GM21515 (cell line): ENCODE data around the gene MIPOL1.
"Not testable (repeated sequence)": the region's sequence is repeated elsewhere in the genome, so short reads cannot be mapped to it uniquely, and the experiment has no call there.

Experiments
- ATAC-seq: cut with Tn5 transposase; IDR thresholded peaks from one replicate; pipeline ENCODE4 v1.9.1; 2021; ENCODE audit not compliant: unreplicated experiment

The MIPOL1 gene

DNA sequence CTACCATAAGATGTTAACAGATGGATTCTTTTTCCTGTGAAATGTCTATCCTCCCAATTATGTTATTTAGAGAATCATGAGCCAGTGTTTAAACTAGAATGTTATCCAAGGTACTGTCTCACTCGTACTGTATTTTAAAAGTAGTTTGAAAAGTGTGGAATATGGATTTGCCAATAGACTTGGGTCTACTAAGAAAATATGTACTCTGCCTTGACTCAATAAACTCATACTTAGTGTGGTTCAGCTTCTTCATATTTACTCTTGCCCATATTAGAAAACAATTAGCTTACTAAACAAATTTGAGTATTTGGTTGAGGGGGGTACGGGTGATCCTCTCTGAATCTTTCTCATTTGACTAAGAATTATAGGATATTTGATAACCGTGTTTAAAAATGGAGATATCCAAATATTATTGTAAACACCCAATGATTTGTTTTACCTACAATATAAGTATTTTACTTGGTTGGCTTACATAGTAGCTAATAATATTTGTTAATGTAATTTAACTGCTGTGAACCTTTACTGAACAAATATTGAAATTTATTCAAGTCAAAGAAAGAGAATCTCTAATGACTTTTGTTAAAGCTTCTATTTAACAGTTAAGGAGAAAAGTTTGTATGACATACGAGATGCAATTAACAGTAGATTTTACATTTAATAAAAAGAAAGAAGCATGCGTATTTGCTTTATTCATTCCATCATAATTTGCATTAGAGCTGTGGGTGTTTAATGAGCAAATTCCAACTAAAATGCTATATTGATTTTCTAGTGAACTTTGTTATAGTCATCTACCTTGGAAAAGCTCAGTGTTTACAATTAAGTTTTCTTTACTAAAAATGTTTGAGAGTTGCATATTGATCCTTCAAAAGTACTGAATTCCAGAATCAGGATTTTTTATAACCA, 81.2 kb downstream of the MIPOL1 start:
- no peak for ATAC-seq

DNA sequence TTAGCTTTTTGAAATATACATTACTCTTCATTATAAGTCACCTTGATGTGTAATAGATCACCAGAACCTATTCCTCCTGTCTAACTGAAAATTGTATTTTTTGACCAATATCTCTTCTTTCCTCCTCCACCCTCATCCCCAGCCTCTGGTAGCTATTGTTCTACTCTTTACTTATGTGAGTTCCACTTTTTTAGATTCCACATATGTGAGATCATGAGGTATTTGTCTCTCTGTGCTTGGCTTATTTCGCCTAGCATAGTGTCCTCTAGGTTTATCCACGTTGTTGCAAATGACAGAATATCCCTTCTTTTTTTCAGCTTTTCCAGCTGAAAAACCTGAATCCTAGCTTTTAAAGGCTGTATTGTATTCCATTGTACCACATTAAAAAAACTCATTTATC, 82.1 kb downstream of the MIPOL1 start:
- no peak for ATAC-seq

DNA sequence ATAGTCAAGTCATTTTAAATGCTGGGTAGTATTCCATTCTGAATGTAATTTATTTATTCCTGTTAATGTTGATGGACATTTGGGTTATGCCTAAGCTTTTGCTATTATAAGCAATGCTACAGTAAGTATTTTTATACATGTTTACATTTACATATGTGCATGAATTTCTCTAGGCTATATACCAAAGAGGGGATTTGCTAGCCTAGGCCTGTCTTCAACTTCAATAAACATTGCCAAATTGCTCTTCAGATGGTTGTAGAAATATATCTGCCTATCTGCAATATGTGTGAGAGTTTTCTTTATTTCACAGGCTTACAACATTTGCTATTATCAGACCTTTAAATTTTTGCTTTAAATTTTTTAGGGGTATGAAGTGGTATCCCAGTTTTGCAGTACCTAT, 87.0 kb downstream of the MIPOL1 start:
- ATAC-seq = no peak

DNA sequence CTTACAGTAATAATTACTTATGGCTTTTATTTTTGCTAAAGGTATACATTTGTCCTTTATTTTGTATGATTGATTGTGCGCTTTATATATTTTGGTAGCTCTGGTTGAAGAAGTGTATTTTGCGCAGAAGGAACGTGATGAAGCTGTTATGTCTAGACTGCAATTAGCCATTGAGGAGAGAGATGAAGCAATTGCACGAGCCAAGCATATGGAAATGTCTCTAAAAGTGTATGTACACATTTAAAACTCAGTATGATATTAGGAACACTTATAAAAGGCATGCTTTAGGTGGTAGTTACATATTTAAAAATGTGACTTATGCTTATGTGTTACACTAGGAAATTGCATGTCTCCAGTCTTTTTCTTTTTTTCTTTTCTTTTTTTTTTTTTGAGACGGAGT, 87.5 kb downstream of the MIPOL1 start:
- no peak for ATAC-seq

DNA sequence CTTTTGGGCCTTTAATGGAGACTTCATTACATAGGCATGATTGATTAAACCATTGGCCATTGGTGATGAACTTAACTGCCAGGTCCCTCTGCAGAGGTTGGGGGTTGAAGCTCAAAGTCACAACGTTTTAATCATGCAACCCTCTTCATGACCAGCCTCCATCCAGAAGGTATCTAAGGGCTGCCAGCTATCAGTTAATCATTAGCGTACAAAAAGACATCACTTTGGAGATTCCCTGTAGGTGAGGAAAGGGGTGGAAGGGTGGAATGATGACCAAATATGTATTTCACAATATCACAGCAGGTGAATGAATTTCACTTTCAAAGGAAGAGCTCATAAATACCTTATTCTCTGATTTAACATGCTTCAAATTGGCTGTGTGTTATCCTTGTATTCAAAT, 92.0 kb downstream of the MIPOL1 start:
- no peak for ATAC-seq

DNA sequence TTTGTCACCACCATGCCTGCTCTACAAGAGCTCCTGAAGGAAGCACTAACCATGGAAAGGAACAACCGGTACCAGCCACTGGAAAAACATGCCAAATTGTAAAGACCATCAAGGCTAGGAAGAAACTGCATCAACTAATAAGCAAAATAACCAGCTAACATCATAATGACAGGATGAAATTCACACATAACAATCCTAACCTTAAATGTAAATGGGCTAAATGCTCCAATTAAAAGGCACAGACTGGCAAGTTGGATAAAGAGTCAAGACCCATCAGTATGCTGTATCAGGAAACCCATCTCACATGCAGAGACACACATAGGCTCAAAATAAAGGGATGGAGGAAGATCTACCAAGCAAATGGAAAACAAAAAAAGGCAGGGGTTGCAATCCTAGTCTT, 97.5 kb downstream of the MIPOL1 start:
- ATAC-seq = not testable (repeated sequence)

DNA sequence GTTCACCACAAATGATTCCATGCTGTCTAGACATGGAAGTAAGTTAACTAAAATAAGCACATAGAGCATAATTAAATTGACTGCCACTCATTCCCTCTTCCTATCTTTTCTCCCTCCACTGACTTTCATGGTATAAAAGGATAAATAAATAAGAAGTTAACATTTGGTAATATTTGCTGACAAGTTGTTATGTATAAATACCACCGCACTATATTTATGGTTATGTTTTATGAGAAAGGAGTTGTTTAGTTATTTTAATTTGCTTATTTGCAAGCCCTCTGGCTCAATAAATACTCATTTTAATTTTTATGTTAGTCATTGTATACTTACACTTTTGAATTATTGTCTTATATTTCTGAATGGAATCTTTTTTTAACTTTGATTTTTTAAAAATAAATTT, 113.5 kb downstream of the MIPOL1 start:
- no peak for ATAC-seq

DNA sequence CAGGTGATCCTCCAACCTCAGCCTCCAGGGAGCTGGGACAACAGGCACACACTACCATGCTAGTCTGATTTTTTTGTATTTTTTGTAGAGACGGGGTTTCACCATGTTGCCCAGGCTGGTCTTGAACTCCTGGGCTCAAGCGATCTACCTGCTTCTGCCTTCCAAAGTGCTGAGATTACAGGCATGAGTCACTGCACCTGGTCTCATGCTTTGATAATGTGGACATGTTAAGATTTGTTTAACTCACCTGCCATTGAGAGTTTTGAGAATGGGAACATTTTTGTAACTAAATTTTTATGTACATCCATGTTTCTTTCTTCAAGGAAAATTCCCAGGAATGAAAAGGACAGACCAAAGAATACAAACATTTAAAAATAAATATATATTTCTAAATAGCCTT, 121.2 kb downstream of the MIPOL1 start:
- no peak for ATAC-seq

DNA sequence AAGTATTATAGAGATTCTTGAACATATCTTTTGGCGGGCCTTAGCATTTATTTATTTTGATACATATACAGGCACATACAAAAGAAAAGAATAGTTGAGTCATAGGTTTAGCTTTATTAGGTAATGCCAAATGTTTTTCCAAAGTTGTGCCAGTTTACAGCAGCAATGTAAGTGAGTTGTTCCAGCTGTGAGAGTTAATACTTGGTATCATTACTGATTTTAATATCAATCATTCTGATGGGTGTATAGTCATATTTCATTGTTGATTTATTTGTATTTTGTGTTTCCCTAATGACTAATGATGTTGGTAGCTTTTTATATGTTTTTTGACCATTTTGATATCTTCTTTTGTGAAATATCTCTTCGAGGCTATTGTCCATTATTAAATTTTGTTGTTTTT, 122.4 kb downstream of the MIPOL1 start:
- no peak for ATAC-seq

DNA sequence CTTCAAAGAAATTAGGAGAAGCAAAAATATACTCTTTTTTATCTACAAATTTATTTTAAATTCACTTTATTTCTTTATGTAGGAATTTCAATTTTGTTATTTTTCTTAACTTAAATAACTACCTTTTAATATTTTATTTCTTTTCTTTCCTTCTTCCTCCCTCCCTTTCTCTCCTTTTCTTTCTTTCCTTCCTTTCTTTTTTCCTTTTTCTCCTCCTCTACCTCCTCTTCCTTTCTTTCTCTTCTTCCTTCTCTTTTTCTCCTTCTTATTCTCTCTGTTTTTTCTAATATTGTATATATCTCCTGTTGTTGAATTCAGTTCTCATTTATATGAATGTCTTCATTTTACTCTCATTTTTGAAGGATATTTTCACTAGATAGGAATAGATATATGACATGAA, 127.6 kb downstream of the MIPOL1 start:
- no peak for ATAC-seq

DNA sequence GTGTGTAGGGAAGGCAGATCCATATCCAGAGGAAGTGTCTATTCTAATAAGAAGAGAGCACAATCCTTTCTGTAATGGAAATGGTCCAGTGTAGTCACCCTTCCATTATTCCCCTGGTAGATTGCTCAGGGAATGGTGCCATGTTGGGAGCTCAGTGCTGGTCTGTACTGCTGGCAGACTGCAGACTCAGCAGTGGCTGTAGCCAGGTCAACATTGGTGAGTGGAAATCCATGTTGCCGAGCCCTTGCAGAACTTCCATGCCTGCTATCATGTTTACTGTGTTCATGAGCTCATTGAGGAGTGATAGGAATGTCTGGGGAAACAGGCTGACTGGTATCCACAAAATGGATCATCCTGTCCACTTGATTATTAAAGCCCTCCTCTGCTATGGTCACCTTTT, 128.7 kb downstream of the MIPOL1 start:
- no peak for ATAC-seq

DNA sequence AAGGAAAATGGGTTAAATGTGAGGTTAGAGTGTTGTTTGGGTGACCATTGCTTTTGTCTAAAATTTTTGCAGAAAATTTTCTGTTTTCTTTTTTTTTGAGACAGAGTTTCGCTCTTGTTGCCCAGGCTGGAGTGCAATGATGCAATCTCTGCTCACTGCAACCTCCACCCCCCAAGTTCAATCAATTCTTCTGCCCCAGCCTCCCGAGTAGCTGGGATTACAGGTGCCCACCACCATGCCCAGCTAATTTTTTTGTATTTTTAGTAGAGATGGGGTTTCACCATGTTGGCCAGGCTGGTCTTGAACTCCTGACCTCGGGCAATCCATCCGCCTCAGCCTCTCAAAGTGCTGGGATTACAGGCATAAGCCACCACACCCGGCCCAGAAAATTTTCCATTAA, 130.2 kb downstream of the MIPOL1 start:
- not testable (repeated sequence) for ATAC-seq

DNA sequence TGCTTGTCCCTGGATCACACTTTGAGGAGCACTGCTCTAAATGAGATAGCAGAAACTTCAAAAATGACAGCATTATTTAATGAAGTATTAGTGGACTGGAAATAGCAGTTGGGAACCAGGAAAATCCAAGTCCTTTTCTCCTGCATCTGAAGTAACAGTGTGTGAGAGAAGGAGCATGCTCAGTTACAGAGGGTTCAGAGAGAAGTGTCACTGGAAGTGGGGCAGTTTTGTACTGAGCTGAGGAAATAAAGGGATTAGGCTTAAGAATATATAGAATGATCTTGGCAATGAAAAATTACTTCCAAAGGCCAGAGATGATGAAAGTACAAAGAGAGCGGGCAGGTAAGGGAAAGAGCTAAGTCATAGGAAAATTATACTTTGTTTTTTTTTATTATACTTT, 130.9 kb downstream of the MIPOL1 start:
- no peak for ATAC-seq

DNA sequence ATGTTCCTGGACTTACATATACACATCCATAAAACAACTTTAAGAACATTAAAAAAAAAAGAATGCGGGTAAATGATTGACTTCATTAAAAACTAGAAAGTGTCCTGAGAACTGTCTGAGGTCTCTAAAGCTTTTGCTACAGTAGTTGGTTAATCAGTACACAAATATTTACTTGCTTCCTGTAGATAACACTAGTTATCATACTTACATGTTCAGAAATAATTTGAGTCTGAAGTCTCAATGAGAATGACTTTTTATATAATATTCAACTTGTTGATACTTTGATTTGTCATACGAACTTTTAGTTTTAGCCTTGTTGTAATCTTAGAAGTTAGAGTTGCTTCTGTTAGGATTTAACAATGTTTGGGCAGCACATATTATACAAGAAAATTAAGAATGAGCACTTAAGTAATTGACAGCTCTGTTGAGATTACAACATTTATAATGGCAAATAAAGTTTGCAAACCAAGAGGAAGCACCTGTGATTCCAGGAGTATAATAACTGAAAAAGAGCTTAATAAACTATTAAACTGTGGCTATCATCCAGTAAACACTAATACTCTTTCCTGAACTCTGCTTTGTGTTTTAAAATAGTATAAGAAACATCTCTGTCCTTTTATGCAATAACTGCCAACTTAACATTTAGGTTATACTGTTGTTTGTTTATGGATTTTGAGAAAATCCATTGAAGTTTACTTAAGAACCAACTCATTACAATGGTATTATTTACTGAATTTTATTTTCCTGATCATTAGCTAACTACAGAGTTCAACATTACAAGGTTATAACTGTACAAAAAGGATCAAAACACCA, 131.7 kb downstream of the MIPOL1 start:
- no peak for ATAC-seq

DNA sequence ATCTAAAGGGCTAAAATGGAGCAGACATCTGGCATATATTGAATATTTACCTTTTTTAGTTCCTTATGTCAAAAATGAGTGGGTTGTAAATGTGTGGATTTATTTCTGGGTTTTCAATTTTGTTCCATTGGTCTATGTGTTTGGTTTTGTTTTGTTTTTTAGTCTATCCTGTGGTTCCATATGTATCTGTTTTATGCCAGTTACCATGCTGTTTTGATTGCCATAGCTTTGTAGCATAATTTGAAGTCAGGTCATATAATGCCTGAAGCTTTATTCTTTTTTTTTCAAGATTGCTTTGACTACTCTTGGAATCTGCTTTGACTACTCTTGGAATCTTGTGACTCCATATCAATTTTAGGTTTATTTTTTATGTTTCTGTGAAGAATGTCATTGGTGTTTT, 133.2 kb downstream of the MIPOL1 start:
- no peak for ATAC-seq

DNA sequence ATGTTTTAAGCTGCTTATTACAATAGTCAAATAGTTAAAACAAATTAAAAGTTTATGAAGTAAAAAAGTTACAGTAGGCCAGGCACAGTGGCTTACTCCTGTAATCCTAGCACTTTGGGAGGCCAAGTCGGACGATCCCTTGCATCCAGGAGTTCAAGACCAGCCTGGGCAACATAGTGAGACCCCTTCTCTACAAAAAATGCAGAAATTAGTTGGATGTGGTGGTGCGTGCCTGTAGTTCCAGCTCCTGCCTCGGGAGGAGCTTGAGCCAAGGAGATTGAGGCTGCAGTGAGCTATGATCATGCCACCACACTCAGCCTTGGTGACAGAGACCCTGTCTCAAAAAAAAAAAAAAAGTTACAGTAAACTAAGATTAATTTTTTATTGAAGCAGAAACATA, 142.6 kb downstream of the MIPOL1 start:
- ATAC-seq = no peak

DNA sequence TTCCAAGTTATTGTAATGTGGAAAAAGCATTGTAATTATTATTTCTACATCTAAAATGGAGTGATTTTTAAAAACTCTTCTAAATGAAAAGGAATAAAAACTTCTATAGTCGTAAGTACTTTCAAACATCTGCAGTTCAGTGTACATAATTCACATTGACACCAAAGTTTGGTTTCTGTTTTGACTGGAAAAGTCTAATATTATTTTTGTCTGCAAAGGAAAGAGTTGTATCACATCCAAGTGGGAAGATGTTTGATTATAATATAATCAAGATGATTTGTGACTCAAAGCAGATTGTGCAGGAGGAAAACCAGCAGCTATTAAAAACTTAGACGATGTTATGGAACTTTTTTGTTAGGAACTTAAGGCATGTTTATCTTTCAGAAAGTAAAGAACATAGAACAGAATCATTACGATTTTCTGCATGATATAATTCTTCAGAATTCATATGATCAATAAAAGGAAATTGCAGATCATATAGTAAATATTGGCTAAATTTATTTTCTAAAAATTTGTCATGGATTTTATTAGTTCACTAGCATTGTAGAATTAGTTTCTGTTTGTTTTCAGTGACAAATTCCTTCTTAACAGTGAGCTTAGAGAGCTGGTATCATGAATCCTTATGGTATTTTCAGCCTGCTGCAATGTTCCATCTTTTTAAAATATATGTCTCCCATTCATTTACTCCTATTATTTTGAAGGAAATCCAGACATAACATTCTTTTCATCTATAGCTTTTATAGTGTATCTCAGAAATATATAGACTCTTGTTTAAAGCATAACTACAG, 145.8 kb downstream of the MIPOL1 start:
- ATAC-seq = no peak

DNA sequence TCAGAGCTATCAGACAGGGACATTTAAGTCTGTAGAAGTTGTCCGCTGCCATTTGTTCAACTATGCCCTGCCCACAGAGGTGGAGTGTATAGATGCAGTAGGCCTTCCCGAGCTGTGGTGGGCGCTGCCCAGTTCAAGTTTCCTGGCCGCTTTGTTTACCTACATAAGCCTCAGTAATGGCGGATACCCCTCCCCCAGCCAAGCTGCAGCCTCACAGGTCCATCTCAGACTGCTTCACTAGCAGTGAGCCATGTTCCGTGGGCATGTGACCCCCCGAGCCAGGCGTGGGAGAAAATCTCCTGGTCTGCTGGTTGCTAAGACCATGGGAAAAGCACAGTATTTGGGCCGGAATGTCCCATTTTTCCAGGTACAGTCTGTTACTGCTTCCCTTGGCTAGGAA, 165.9 kb downstream of the MIPOL1 start:
- no peak for ATAC-seq

DNA sequence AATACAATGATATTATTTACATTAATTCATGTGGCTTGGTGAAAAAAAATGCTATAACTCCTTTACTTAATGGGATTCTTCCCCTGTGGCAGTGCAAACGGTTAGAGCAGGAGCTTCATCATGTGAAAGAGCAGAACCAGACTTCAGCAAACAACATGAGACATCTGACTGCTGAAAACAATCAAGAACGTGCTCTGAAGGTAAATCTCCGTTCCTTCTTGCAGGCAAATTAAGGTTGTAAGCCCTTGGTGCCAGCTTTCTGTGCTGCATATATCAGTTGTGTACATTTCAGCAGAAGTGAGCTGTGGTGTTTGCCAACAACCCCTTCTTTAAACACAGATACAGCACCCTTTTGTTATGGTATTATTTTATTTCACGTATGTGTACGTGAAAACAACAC, 171.7 kb downstream of the MIPOL1 start:
- ATAC-seq = no peak

DNA sequence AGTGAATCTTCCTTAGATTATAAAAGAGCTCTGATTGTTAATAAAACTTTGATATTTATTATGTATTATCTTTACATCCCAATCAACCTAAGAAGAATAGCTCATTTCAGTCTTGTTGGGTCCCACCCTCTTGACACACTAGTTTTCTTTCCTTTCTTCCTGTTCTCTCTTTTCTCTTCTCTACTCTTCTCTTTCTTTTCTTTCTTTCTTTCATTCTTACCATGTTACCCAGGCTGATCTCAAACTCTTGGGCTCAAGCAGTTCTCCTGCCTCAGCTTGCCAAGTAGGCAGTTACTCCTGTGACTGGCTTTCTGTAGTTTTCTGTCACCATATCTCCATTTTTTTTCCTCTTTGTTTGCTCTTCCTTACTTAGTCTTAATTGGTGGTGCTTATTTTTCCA, 177.8 kb downstream of the MIPOL1 start:
- no peak for ATAC-seq

DNA sequence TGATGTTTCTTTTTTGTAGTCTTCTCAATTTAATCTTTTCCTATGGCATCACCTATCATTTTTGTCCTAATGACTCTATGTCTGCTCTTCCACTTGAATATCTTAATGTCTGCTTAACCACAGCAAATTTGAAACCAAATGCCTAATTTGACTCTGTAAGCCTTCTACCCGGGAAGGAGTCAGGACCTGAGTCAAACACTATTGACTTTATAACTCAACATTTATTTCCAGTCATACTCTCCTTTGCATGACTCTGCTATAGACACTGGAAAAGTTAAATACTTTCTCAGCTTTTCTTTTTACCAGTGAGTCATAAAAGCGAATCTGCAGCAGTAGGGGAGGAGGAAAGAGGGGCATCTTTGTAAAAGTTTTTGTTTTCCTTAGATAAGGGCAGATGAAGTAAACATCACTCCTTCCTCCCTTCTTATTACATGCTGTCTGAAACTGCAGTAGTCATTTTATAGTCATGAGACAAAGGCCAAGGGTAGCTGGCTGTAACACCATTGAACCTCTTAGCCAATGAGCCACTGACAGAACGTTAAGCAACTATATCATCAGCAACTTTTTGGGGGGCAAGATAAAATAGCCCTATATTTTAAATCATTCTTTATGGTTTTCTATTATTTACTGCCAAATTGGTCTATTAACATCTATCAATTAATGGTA, 179.3 kb downstream of the MIPOL1 start:
- no peak for ATAC-seq
